K562 (cell line): ENCODE measurements around the gene SURF6. TPM values are rescaled to one million over a fixed set of nuclear protein-coding genes. Genes with fewer than 3 reads are reported as not detected.

ENCODE experiments used
- ADNP ChIP-seq: fragments of 200-800 bp; sonication (Bioruptor generic); IDR thresholded peaks from 2 replicates; pipeline ENCODE4 v1.6.1; 2016; ENCODE audit warnings: missing genetic modification characterization, missing compliant biosample characterization
- BDP1 ChIP-seq: IDR thresholded peaks from 3 replicates; pipeline ENCODE4 v1.6.1; 2011; ENCODE audit not compliant: insufficient read length, insufficient read depth
- CCNT2 ChIP-seq: IDR thresholded peaks from 2 replicates; pipeline ENCODE4 v1.6.1; 2011; ENCODE audit warnings: borderline replicate concordance, low read depth, mild to moderate bottlenecking, moderate library complexity, mixed read lengths, low read length; ENCODE audit not compliant: insufficient read length; ENCODE audit errors: extremely low read depth
- CEBPZ ChIP-seq: fragments of 150-350 bp; IDR thresholded peaks from 2 replicates; pipeline ENCODE4 v1.6.1; 2014; ENCODE audit warnings: low read depth, mild to moderate bottlenecking, low read length, borderline replicate concordance
- ETS2 ChIP-seq: IDR thresholded peaks from 2 replicates; pipeline ENCODE4 v1.6.1; 2016; ENCODE audit warnings: borderline replicate concordance, missing genetic modification characterization, mild to moderate bottlenecking, moderate library complexity, missing compliant biosample characterization; ENCODE audit not compliant: poor library complexity, severe bottlenecking
- GTF2E2 ChIP-seq: fragments of 200-800 bp; sonication (Bioruptor generic); IDR thresholded peaks from 2 replicates; pipeline ENCODE4 v1.6.1; 2016; ENCODE audit warnings: missing genetic modification characterization, missing compliant biosample characterization
- HDAC1 ChIP-seq, 2 experiments: fragments of 450-650 bp; IDR thresholded peaks; 2 replicates each; pipeline ENCODE4 v1.6.1; 2016 to 2017; ENCODE audit warnings: inconsistent platforms in 1 of 2, mild to moderate bottlenecking in 1 of 2, moderate library complexity in 1 of 2
- HDGF ChIP-seq: fragments of 450-650 bp; IDR thresholded peaks from 2 replicates; pipeline ENCODE4 v1.6.1; 2016
- ILF3 ChIP-seq: fragments of 450-650 bp; IDR thresholded peaks from 2 replicates; pipeline ENCODE4 v1.6.1; 2018; ENCODE audit warnings: antibody characterized with exemption, mild to moderate bottlenecking, moderate library complexity, borderline replicate concordance
- MEF2A ChIP-seq: IDR thresholded peaks from 2 replicates; pipeline ENCODE4 v1.6.1; 2011; ENCODE audit warnings: low read depth, mild to moderate bottlenecking, low read length, moderate library complexity; ENCODE audit not compliant: control insufficient read depth
- MTA2 ChIP-seq: fragments of 450-650 bp; IDR thresholded peaks from 2 replicates; pipeline ENCODE4 v1.6.1; 2016; ENCODE audit warnings: low read depth
- NBN ChIP-seq: fragments of 450-650 bp; IDR thresholded peaks from 2 replicates; pipeline ENCODE4 v1.6.1; 2016; ENCODE audit warnings: low read depth, mild to moderate bottlenecking
- NFXL1 ChIP-seq: fragments of 450-650 bp; formaldehyde crosslinking; IDR thresholded peaks from 2 replicates; pipeline ENCODE4 v1.4.0; 2021; ENCODE audit warnings: mild to moderate bottlenecking
- NR2F6 ChIP-seq: fragments of 450-650 bp; formaldehyde crosslinking; IDR thresholded peaks from 2 replicates; pipeline ENCODE4 v1.4.0; 2020; ENCODE audit warnings: mild to moderate bottlenecking
- SREBF2 ChIP-seq: sonication (generic); formaldehyde crosslinking; IDR thresholded peaks from 2 replicates; pipeline ENCODE4 v1.4.0; 2020; ENCODE audit warnings: mild to moderate bottlenecking, missing genetic modification reagents
- YBX1 ChIP-seq: fragments of 450-650 bp; IDR thresholded peaks from 2 replicates; pipeline ENCODE4 v1.7.1; 2016; ENCODE audit warnings: mild to moderate bottlenecking
- ZBTB1 ChIP-seq: sonication (generic); formaldehyde crosslinking; IDR thresholded peaks from 2 replicates; pipeline ENCODE4 v1.8.1; 2023; ENCODE audit warnings: missing genetic modification reagents, low read depth, mild to moderate bottlenecking, borderline replicate concordance
- ZC3H4 ChIP-seq: sonication (generic); formaldehyde crosslinking; IDR thresholded peaks from 2 replicates; pipeline ENCODE4 v1.9.0; 2021; ENCODE audit warnings: missing genetic modification reagents, borderline replicate concordance
- ZNF174 ChIP-seq: fragments of 250-450 bp; sonication (Bioruptor Pico); IDR thresholded peaks from 2 replicates; pipeline ENCODE4 v1.4.0; 2020; ENCODE audit warnings: mild to moderate bottlenecking
- ZNF764 ChIP-seq: fragments of 250-450 bp; sonication (Bioruptor Pico); IDR thresholded peaks from 2 replicates; pipeline ENCODE4 v1.4.0; 2020; ENCODE audit warnings: low read depth, mild to moderate bottlenecking, moderate library complexity
- ZSCAN32 ChIP-seq: fragments of 450-650 bp; formaldehyde crosslinking; IDR thresholded peaks from 2 replicates; pipeline ENCODE4 v1.4.0; 2020; ENCODE audit warnings: mild to moderate bottlenecking, moderate library complexity
- polyA plus RNA-seq, 8 experiments: library from polyadenylated mRNA; depleted of rRNA in 4 of 8; stranded (reverse) in 5 of 8; unstranded in 3 of 8; fragments of >200 nt; fragmentation: Nextera tagmentation in 2 of 8; fragmentation: Illumina TruSeq in 1 of 8; extraction: Ambion mirVana in 2 of 8; extraction: Trizol in 1 of 8; gene quantifications; 2 replicates each; pipeline versions ENCODE4 v1.2.1 to v1.2.3, GENCODE V29; 2011 to 2014; ENCODE audit warnings: inconsistent platforms in 1 of 8, missing spikeins in 1 of 8
- total RNA-seq, 7 experiments: library from RNA; depleted of rRNA in 6 of 7; stranded (reverse); fragments of >200 nt in 6 of 7; fragmentation: Illumina TruSeq in 2 of 7; extraction: Trizol in 2 of 7; gene quantifications; 2 replicates each; pipeline versions ENCODE4 v1.2.1 to v1.2.3, GENCODE V29; 2011 to 2021; ENCODE audit warnings: low replicate concordance in 1 of 7
- TF ChIP-seq, protein P1 (sequence below): fragments of 250-450 bp; sonication (Bioruptor Pico); IDR thresholded peaks from 2 replicates; pipeline ENCODE4 v1.8.0; 2021; ENCODE audit warnings: mild to moderate bottlenecking, moderate library complexity

Gene SURF6
- total and polyA plus RNA-seq, 9 of the 15 experiments (the other 6 are each of a cell fraction or from before 2014, with no cell fraction given) = 1.4 to 68.3 (median 14.7) TPM

DNA sequence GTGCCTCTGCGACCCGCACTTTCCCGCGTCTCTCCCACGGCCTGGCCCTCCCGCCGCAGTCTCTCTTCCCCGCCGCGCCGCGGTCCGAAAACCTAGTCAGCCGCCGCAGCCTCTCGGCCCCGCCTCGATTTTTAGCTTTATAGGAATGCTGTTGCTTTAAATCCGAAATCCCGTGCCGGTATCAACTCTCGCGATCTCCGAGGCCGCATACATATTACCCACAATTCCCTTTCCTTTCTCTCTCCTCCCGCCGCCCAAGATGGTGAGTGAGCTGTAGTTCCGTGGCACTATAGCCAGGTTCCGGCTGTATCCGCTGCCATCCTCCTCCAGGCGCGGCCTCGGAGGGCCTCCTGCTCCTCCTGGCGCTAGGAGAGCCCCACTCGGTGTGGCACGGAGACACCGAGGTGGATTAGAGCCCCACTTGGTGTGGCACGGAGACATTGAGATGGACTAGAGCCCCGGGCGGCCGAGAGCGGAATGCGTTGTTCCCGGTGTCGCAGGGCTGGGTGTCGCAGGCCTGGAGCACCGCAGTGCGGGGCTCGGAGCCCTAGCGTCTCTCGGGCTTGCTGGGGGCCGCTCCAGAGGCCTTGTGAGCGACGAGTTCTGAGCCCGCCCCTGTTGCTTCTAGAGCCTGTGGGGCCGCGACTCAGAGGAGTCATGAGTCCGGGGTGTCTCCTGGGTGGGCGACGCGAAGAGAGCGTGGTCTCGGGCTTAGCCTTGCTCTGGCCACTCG is 12.2 kb upstream of the SURF6 start, which contains the start of the genes MED22 and RPL7A (continued):
- TF ChIP-seq ZBTB1 (CRISPR knock-in tag) (peak; percentile 93), ZNF764 (CRISPR knock-in tag) (no peak), CCNT2 (no peak), ETS2 (tag) (no peak), MTA2 (no peak), HDGF (no peak), NBN (no peak), ADNP (tag) (no peak), GTF2E2 (tag) (peak; percentile 91), NFXL1 (no peak), NR2F6 (CRISPR knock-in tag) (no peak), YBX1 (no peak), SREBF2 (no peak), MEF2A (no peak), ZC3H4 (CRISPR knock-in tag) (no peak), ILF3 (no peak), HDAC1 (IDR thresholded peaks at IDR 0.05) (peak in 1 of 2 experiments; percentile 78; a peak in 1 of 4 replicates), CEBPZ (no peak), ZSCAN32 (no peak), ZNF174 (CRISPR knock-in tag) (no peak), BDP1 (no peak)
- TF ChIP-seq, protein P1, sequence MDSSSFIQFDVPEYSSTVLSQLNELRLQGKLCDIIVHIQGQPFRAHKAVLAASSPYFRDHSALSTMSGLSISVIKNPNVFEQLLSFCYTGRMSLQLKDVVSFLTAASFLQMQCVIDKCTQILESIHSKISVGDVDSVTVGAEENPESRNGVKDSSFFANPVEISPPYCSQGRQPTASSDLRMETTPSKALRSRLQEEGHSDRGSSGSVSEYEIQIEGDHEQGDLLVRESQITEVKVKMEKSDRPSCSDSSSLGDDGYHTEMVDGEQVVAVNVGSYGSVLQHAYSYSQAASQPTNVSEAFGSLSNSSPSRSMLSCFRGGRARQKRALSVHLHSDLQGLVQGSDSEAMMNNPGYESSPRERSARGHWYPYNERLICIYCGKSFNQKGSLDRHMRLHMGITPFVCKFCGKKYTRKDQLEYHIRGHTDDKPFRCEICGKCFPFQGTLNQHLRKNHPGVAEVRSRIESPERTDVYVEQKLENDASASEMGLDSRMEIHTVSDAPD (CRISPR knock-in tag) = no peak
